OCI-LY3 (cell line): ENCODE measurements around the gene DPPA4.

Experiments used
- H2AFZ ChIP-seq: fragments of 200-600, 300-600 bp; shearing (Covaris generic); 2 replicates; pipeline ENCODE4 v1.6.0; 2014; ENCODE audit warnings: antibody characterized with exemption, low read depth, low read length
- H3K27ac ChIP-seq: fragments of 200-600, 300-600 bp; sonication (generic); 2 replicates; pipeline ENCODE4 v1.5.1; 2014; ENCODE audit warnings: mild to moderate bottlenecking, low read length, moderate library complexity, mixed read lengths
- H3K27me3 ChIP-seq: fragments of 200-600, 300-600 bp; sonication (generic); 2 replicates; pipeline ENCODE4 v1.6.1; 2014; ENCODE audit warnings: low read depth, low read length, mixed read lengths
- H3K36me3 ChIP-seq: fragments of 200-600, 300-600 bp; sonication (generic); replicated peaks from 2 replicates; pipeline ENCODE3; 2014; ENCODE audit warnings: low read depth, low read length, mixed read lengths
- H3K4me1 ChIP-seq: fragments of 300-600, 200-600 bp; sonication (generic); 2 replicates; pipeline ENCODE4 v1.6.1; 2014; ENCODE audit warnings: low read length, mixed read lengths
- H3K4me2 ChIP-seq: fragments of 200-600, 300-600 bp; sonication (generic); 2 replicates; pipeline ENCODE4 v1.6.1; 2014; ENCODE audit warnings: low read length, mixed read lengths
- H3K4me3 ChIP-seq: fragments of 300-600, 200-600 bp; sonication (generic); 2 replicates; pipeline ENCODE4 v1.5.1; 2014; ENCODE audit warnings: antibody characterized with exemption, mild to moderate bottlenecking, low read length, moderate library complexity
- H3K79me2 ChIP-seq: fragments of 300-600, 200-600 bp; shearing (Covaris generic); 2 replicates; pipeline ENCODE4 v1.6.1; 2014; ENCODE audit warnings: mild to moderate bottlenecking, low read length, mixed read lengths
- H3K9ac ChIP-seq: fragments of 300-600, 200-600 bp; shearing (Covaris generic); 2 replicates; pipeline ENCODE4 v1.6.0; 2014; ENCODE audit warnings: mild to moderate bottlenecking, low read length, moderate library complexity
- H3K9me3 ChIP-seq: fragments of 200-600, 300-600 bp; shearing (Covaris generic); 2 replicates; pipeline ENCODE4 v1.6.1; 2014; ENCODE audit warnings: low read length, mixed read lengths; ENCODE audit not compliant: insufficient read depth
- H4K20me1 ChIP-seq: fragments of 200-600, 300-600 bp; sonication (generic); 2 replicates; pipeline ENCODE4 v1.6.1; 2016; ENCODE audit warnings: low read length, mixed read lengths; ENCODE audit not compliant: insufficient read depth
- EZH2phosphoT487 ChIP-seq: fragments of 200-600 bp; shearing (Covaris generic); IDR thresholded peaks from 2 replicates; pipeline ENCODE4 v1.6.1; 2018; ENCODE audit warnings: antibody characterized with exemption, mixed run types, low read depth
- TF ChIP-seq, protein P1 (sequence below): fragments of 200-600, 300-600 bp; sonication (generic); IDR thresholded peaks from 2 replicates; pipeline ENCODE4 v1.5.1; 2014; ENCODE audit warnings: antibody characterized with exemption, low read length, low read depth

DPPA4 gene

DNA sequence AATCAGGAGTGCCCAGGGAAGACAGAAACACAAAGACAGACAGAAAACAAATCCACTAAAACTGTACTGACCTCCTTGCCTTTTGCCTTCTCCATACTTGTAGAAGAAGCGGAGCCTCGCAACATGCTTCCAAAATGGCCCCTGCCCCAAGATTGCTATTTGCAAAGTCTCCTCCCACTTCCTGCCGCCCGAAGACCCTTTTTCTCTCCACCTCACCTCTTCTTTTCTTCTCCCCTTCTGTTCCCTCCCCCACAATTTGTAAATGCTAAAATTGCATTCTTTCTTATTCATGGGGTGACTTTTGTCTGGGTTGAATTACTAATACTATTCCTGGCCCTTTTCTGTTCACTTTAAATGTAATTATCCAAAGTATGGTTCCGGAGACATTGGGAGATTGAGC lies at the start of gene DPPA4:
TSS of gene DPPA4 (minus strand) at position 154 of the 400 bp plus-strand sequence. CDS start at position 125, 29 bp downstream.
- Histone ChIP-seq H3K4me3 (no peak within 1 kb of the TSS), H3K36me3 (no peaks in the 10 kb centered on the region), H2AFZ (no peak within 1 kb of the TSS), H3K4me1 (no peaks in the 10 kb centered on the region), H3K9ac (no peak within 1 kb of the TSS), H3K79me2 (no peaks in the 10 kb centered on the region), H4K20me1 (no peaks in the 10 kb centered on the region), H3K27me3 (no peaks in the 10 kb centered on the region), H3K9me3 (no peaks in the 10 kb centered on the region), H3K4me2 (no peak within 1 kb of the TSS), H3K27ac (no peak within 1 kb of the TSS)
- TF ChIP-seq, protein P1, sequence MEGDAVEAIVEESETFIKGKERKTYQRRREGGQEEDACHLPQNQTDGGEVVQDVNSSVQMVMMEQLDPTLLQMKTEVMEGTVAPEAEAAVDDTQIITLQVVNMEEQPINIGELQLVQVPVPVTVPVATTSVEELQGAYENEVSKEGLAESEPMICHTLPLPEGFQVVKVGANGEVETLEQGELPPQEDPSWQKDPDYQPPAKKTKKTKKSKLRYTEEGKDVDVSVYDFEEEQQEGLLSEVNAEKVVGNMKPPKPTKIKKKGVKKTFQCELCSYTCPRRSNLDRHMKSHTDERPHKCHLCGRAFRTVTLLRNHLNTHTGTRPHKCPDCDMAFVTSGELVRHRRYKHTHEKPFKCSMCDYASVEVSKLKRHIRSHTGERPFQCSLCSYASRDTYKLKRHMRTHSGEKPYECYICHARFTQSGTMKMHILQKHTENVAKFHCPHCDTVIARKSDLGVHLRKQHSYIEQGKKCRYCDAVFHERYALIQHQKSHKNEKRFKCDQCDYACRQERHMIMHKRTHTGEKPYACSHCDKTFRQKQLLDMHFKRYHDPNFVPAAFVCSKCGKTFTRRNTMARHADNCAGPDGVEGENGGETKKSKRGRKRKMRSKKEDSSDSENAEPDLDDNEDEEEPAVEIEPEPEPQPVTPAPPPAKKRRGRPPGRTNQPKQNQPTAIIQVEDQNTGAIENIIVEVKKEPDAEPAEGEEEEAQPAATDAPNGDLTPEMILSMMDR = no peak
- TF ChIP-seq EZH2phosphoT487 = no peak

- H3K4me1 ChIP-seq = no peaks in the 10 kb centered on the region
- no peak overlapping the region for H3K9ac ChIP-seq
- H3K4me3 ChIP-seq = no peak overlapping the region
- no peaks in the 10 kb centered on the region for H4K20me1 ChIP-seq
- H3K36me3 ChIP-seq = no peaks in the 10 kb centered on the region
- no peak overlapping the region for H3K27ac ChIP-seq
- no peak overlapping the region for H2AFZ ChIP-seq
- no peaks in the 10 kb centered on the region for H3K27me3 ChIP-seq
- TF ChIP-seq EZH2phosphoT487 = no peak
- H3K9me3 ChIP-seq = no peaks in the 10 kb centered on the region
- H3K4me2 ChIP-seq = no peak overlapping the region
- no peaks in the 10 kb centered on the region for H3K79me2 ChIP-seq
Observed at GRCh38 chr3:109385442-109386318, 48.3 kb upstream of the DPPA4 start.

- Histone ChIP-seq H3K9ac (no peak overlapping the region), H3K27ac (no peak overlapping the region), H4K20me1 (no peaks in the 10 kb centered on the region), H3K4me3 (no peak overlapping the region), H3K79me2 (no peaks in the 10 kb centered on the region), H3K9me3 (no peaks in the 10 kb centered on the region), H3K4me1 (no peaks in the 10 kb centered on the region), H2AFZ (no peak overlapping the region), H3K36me3 (no peaks in the 10 kb centered on the region), H3K27me3 (no peaks in the 10 kb centered on the region), H3K4me2 (no peak overlapping the region)
- TF ChIP-seq, protein P1 = no peak
- no peak for TF ChIP-seq EZH2phosphoT487
Observed at GRCh38 chr3:109384164-109384563, 46.8 kb upstream of the DPPA4 start.

- Histone ChIP-seq H3K4me2 (peak overlapping the region; percentile 36), H3K27ac (no peak overlapping the region), H2AFZ (peak overlapping the region; percentile 75)
Observed at GRCh38 chr3:109382588-109382987, 45.2 kb upstream of the DPPA4 start.

More at GRCh38 chr3:109382588-109382987, 45.2 kb upstream of the DPPA4 start:
- Histone ChIP-seq H3K4me1 (no peaks in the 10 kb centered on the region), H3K4me3 (peak overlapping the region; percentile 30), H3K36me3 (no peaks in the 10 kb centered on the region), H3K9me3 (no peaks in the 10 kb centered on the region), H3K79me2 (no peaks in the 10 kb centered on the region), H3K9ac (no peak overlapping the region), H4K20me1 (no peaks in the 10 kb centered on the region), H3K27me3 (no peaks in the 10 kb centered on the region)
- TF ChIP-seq, protein P1 = no peak
- no peak for TF ChIP-seq EZH2phosphoT487
